Activated CD4-positive, alpha-beta T cell treated with anti-CD3 and anti-CD28 coated beads for 24 hours (primary cell): ENCODE measurements around the gene THBS2.
"Not testable (repeated sequence)": the region's sequence is repeated elsewhere in the genome, so short reads cannot be mapped to it uniquely, and the experiment has no call there.

Experiments
- DNase-seq, 2 donors: peaks; one replicate each; pipeline ENCODE4 v3.0.0-alpha.2; 2020; ENCODE audit warnings: low read depth in 2 of 2

THBS2 gene

DNA sequence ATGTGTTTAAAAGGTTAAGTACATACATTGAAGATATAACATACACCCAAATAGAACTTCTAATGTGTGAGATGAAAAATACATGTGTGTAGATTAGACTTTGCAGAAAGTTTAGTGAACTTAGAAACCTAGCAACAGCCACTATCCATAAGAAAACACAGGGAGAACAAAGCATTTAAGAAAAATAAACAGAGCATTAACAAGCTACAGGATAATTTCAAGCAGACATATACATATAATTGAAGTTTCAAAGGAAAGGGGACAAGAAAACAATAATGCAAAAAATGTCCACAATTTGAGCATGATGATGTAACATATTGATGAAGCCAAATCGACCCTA lies 18.2 kb upstream of the THBS2 start:
- DNase-seq = no peak

DNA sequence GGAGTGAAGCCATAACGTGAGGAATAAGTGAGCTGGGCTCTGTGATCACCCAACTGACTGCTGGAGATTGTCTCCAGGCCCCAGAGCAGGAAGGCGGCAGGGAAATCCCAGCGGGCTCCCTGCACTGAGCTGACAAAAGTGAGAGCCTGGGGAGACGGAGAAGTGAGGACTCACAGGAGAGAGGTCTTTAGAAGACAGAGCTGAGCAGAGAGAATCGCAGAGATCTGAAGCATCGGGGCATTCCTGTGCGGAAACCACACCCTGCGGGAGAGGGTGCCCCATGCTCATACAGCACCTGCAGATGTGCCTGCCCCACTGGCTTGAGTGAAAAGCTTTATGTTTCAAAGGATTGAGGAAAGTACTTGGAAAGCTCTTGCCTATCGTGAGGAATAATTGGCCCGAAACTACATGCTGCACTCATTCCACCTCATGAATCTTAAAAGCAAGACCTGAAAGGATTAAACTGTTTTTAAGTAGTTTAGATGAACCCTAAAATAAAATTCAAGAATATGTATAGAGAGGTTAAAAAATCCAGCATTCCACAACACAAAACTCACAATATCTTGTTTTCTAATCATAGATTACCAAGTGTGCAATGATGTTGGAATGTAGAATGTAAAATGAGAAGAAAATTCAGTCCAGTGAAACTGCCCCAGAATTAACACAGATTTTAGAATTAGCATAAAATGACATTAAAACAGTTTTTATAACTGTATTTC lies 17.7 kb upstream of the THBS2 start:
- DNase-seq = no peak

DNA sequence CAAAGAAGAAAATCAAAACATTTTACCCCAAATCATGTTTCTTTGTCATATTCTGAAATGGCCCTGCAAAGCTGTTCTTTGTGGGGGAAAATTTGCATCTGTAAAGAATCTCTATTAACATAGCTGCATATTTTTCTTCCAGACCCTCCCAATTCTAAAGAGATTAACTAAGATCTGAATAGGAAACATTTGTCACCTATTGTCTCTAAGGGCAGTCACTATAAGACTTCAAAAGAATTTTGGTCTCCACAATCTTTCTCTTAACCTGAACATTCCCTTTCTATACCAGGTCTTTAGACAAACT lies 16.4 kb upstream of the THBS2 start:
- not testable (repeated sequence) for DNase-seq

DNA sequence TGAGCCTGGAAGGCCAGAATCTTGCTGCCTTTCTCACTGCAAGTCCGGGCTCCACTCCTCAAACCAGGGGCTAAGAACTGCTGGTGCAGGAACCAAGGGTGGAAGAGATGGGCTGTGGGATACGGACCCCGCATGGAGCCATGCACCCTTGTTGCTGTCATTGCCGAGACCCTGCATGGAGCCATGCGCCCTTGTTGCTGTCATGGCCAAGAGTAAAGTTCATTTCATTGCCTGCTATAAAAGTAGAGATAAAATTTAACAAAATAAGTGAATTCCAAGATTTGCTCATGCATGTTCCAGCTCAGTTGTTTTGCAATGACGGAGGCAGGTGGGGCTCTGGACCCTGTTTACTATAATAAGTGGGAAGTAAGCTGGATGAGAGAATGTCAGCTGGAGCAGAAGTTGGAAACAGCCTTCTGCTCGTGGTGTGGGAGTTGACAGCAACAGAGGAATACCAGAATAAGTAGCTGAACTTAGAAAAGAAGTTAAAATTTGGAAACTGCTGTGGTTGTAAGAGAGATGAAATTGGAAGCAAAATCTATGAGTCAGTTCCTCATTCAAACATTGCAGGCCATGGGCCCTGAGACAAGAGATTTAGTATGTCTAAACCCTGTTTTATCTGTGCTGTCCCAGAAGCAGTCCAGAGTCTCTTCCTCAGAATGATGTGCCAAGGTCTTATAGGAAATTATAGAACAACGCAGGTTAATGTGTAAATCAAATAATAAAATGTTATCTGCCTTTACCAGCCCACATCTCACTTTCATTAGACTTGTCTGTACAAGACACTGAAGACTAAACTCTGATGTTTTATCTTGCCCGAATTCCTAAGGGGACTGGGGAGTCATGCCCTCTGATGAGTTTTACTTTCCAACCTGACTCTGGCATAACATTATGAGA lies 15.8 kb upstream of the THBS2 start:
- no peak for DNase-seq

DNA sequence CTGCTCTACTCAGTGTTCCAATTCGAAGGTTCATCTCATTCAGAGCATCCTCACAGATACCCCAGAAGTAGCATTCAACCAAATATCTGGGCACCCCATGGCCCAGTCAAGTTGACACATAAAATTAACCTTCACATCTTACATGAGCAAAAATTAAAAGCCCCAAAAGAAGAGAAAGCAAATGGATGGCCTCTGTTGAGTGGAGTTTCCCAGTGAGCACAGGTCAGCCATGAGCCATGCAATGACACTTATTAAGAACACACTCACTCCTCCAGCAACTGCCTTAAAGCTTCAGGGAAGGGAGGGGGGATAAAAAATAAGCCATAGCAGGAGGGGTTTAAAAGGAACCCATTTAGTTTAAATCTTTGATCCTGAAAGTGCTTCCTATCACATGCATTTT lies 14.6 kb upstream of the THBS2 start:
- no peak for DNase-seq

DNA sequence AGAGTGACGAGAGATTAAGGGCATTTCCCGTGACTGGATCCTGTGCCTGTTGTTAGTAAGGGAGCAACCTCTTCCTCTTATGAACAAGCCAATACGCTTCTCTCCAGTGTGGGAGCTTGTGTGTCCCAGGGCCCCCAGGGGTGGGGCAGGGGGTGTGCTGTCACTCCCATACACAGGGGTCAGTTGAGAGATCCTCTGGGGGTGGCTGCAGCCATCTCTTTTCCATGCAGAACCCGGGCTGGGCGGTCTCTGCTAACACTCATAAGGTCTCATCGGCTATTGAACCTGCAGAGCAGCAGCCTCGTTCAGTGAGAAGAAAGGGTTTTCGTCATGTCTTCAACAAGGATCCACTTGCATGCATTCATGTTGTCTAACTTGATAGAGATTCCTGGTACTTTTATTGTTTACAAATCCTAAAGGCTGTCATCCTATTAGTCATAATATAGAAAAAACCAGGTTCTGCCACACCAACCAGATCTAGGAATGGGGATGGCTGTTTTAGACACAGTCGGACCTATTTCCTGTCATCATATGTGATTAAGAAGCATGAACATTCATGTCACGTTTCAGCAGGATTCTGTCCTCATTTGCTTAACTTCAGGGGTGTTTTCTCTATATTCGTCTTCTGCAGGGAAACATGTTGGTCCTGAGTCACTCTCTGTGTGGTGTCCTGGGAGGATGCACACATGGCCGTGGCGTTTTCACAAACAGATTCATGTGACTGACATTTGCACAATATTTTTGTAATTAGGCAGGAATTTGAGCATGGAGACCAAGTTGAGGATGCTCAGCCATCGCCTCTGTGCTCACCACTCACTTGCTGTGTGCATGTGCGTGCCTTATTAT lies 13.3 kb upstream of the THBS2 start:
- no peak for DNase-seq

DNA sequence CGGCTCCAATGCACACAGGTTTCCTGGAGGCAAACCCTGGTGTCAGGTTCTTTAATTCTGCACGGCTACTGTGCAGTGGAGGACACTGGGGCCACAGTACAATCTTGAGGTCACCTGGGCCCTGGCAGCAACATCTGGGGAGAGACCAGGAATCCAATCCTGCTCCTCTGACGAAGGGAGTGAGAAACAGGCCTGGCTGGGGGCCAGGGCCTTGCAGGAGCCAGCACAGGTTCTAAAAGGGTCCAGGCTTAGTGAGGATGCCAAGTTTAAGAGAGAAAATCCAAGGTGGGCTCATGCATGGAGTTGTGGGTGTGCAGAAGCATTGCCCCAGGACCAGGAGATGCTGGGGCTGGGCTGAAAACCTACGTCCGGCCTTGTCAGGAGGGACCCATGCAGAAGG lies 12.6 kb upstream of the THBS2 start:
- no peak for DNase-seq

DNA sequence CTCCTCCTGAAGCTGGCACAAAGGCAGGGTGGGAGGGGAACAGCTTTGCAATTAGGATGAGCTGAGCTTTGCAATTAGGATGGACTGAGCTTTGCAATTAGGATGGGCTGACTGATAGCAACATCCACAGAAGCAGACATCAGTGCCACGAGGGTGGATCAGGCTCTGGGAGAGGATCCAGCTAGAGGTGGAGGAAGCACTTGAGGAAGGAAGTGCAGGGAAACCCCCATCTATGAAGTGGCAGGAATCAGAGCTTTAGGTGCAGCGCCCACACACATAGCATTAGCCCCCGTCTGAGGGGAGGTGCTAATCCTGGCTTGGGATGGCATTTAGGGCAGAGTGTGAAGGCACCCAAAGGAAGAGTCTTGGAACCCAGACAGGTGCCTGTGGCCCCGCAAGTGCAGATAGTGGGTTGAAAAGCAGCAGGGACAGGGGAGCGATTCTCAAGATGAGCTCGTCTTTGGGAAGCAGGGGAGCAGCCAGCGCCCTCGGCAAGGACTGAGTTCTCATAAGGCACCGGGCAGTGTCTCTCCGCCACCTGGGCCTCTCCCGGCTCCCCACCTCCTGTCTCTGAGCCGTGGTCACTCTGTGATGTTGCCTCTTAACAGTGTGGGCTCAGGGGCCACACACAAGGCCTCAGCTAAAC lies 12.0 kb upstream of the THBS2 start:
- no peak for DNase-seq

DNA sequence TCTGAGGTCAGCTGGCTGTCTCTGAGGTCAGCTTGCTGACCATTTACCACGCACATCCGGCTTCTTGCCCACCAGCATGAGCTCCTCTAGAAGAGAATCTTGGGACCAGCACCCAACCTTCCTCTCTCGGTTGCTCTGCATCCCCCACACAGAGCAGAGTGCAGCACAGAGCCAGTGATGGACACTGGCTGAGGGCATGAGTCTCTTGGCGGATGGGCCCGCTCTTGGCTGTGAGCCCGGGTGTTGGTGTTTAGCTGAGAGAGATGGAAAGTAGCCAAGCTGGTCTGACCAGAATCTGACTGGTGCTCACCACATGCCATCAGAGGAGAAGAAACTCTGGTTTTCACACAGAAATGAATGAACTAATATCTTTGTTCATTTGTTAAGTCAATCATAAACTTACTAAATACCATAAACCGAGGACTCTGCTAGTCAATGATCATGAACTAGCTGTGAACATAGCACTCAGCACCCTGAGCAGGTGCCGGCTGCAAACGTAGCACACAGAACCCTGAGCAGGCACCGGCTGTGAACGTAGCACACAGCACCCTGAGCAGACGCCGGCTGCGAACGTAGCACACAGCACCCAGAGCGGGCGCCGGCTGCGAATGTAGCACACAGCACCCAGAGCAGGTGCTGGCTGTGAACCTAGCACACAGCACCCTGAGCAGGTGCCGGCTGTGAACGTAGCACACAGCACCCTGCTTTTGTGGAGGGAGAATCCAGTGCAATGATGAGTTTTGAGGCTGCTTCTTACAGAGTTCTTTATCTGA lies 10.4 kb upstream of the THBS2 start:
- DNase-seq = no peak

DNA sequence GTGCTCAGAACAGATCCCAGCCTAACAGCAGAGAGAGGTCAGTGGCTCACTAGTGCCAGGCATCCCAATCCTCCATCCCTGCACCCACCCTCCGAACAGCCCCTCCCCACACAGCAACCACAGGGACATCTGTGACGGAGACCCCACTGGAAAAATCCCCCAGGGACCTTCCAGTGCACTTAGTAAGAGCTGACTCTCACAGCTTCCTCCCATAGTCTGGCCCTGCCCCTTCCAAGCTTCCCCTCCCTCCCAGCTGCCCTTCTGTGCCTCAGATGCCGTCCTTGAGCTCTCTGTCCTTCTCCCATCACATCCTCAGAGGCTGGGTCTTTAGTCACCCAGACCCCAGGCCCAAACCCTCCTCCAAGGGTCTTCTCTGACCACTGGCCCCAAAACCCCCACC lies 9.7 kb upstream of the THBS2 start:
- no peak for DNase-seq

DNA sequence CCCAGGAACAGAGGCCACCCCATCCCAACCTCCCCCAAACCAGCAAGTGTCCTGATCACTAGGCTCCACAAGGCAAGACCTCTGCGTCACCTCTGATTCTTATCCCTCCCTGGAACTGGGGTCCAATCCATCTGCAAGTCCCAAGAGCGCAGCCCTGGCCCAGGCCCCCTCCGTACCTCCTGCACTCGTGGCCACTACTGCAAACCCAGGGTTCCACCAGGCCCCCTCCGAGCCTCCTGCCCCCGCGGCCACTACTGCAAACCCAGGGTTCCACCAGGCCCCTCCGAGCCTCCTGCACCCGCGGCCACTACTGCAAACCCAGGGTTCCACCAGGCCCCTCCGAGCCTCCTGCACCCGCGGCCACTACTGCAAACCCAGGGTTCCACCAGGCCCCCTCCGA lies 9.0 kb upstream of the THBS2 start:
- DNase-seq = not testable (repeated sequence)

DNA sequence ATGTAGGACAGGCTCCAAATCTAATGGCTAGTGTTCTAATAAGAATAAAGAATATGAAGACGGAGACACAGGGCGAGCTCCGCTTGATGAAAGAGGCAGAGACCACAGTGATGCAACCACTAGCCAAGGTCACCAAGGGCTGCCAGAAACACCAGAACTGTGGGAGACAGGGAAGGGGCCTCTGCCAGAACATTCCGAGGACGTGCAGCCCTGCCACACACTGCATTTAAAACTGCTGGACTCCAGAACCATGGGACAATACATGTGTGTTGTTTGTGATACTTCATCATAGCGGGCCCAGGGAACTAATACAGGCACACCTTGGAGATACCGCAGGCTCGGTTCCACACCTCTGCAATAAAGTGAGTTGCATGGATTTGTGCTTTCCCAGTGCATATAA lies 2.9 kb upstream of the THBS2 start:
- DNase-seq = no peak

DNA sequence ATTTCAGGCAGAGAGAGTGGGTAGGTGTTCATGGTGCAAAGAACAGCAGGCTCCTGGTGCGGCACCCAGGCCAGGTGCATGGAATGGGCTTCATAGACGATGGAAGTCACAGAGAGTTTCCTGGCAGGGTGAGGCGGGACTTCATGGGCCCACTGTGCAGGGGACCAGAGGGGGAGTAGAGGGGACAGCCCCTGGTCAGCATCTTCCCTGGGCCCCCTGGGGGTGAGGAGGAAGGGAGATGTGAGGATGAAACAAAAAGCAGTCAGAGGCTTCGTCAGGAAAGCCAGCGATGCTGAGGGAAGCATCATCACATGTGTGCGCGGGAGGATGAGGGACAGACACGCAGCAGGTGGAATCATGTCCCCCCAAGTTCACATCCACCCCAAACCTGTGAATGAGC lies 2.4 kb upstream of the THBS2 start:
- DNase-seq = no peak

DNA sequence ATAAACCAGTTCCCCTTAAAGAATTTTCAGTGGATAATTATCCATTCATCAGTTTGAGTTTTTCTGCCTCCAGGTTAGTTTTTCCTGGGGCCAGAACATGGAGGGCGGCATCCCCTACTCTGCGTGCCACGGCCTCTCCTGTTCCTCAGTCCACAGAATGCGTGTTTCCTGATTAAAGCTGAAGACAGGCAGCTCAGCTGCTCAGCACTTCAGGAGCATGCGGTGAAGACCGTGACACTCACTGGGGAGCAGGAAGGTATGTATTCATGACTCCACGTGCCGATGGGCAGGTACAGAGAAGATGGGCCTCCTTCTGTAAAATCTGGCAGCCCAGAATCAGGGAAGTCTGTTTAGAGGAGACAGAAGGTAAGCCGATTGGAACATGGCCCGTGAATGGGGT lies 2.0 kb upstream of the THBS2 start:
- DNase-seq = no peak

DNA sequence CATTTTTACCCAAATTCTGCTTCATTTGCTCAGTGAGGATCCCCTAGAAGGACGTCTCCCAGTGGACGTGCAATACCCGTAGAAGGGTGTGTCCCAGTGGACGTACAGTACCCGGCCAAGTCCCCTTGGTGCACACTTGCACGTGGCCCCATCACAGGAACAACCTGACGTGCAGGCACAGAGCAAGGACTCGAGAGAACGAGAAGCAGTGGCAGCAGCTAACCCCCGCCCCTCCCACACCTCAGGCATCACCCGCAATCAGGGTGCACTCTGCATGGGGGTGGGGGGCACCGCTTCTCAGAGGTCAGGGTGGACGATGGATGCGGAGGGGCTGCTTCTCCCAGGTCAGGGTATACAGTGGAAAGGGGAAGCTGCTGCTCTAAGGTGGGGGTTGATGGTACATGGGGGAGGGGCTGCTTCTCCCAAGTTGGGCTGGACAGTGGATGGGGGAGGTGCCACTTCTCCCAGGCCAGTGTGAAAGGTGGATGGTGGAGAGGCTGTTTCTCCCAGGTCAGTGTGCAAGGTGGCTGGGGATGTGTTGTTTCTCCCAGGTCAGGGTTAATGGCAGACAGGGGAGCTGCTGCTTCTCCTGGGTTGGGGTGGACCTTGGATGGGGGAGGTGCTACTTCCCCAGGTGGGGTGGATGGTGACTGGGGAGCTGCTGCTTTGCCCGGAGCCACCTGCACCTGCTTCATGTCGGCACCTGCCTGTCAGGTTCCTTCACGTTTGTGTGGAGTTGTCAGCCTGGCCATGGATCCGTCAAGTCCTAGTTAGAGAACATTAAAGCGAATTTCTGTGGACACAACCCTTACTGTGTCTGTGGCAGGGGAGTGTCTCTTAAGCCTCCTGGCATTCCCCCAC lies 1.0 kb upstream of the THBS2 start:
- no peak for DNase-seq

DNA sequence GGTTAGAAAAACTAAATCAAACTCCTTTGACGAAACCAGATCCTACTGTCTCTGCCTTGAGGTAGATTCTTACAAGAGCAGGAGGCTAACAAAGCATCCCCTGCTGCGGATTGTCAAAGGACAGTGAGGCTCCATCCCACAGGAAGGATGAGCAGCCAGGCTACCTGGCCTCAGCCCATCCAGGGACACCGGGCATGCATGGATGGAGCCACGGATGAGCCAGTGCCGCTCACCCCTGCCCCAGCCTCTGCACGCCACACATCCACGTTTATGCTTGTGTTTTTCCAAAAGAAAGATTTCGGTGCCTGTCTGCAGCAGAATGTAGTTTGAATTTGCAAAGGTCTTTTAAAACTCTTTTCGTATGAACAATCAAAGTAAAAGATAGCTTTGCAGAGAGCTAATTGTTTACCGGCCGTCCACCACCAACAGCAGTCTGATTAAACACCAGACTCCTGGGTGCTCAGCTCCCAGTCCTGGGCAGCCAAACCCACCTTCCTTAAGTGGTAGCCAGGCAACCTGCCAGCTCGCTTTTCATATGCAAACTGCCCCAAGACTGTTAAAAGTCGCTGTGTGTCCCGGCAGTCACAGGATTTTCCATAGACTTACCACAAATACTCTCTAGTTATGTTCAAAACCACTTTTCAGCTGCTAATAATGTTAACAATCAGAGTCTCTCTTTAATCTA lies 999 bp downstream of the THBS2 start:
- DNase-seq = no peak

DNA sequence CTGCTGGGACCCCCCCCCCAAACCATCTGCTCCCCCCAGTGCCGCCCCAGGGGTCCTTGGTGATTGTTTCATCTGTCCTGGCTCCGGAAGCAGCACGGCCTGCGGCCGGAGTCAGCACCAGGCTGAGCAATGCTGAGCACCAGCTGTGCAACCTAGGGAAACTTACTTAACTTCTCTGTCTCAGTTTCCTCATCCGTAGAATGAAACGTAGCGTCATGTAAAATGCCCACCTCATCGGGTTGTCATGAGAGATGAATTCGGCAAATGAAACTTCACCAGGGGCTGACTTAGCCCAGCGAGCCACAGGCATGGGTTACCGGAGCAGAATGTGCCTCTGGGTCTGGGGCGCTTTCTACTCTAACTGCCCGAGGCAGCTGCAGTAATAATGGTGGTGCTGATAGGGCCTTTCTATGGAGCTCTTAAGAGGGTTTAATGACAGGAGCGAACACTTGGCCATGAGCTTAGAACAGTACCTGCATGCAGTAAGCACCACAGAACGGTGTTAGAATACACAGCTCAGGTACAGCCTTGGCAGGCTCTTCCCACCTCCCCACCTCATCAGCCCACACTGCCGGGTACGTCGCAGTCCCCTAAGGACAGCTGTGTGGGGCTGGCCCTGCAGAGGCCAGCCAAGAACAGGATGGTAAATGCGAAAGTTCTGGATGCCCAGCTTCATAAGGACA lies 1.7 kb downstream of the THBS2 start:
- no peak for DNase-seq

DNA sequence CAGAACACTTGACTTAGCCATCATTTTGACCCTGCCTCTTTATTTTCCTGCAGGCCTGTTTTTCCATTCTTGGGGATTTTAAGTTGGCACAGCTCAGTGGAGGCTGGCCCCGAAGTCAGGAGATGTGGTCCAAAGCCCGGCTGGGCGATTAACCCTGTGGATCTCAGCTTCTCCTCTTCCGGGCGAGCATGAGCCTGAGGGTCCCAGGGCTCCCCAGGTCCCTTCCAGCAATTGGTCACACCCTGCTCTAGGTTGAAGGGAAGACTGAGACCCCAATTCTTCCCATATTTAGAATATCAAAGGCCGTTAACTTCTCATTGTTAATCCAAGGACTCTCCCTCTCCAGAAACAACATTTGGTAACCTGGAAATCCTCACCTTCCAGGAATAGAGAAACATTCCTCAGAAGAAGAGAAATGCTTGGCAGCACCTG lies 2.3 kb downstream of the THBS2 start:
- no peak for DNase-seq

DNA sequence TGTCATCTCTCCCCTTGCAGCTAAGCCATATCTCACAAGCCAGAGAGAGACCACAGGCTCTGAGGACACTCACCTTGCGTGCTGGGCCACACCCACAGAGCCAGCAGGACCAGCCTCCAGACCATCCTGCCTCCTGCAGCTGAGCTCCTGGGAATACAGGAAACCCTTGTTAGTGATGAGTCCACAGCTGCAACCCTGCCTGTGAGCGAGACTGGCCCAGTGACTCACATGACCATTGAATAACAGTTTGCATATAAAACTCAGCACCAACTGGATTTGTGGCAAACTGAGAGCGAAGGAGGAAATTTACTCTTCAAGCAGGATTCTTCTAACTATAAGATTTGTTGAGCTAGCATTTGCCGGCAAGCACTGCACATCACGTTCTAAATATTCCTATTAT lies 3.0 kb downstream of the THBS2 start:
- DNase-seq = no peak
